K562 (cell line): ENCODE data around the gene CEP120. TPM values are rescaled to one million over a fixed set of nuclear protein-coding genes. Genes with fewer than 3 reads are reported as not detected.

Experiments
- ATAC-seq: fragments of 200-7000 bp; cut with Tn5 transposase; 3 replicates; pipeline ENCODE4 v1.9.1; 2020; ENCODE audit warnings: moderate library complexity
- BruUV-seq: library from RNA; stranded (reverse); fragments of 400-500 nt; replicated peaks from 2 replicates; lab custom pipeline; 2021; lab: Mats Ljungman, UMichigan
- CTCF ChIA-PET: fragments of 300-600 bp; formaldehyde crosslinking; extraction: SDS; loops from one replicate; lab custom pipeline; 2021; ENCODE audit warnings: low intra/inter-chr PET ratio; lab: Yijun Ruan, JAX
- POLR2A ChIA-PET: fragments of 300-600, 350-650 bp; sonication (Branson Sonifier 250); formaldehyde crosslinking; extraction: SDS; loops from one replicate; lab custom pipeline; 2021; ENCODE audit warnings: antibody characterized with exemption, inconsistent platforms; lab: Yijun Ruan, JAX
- DNase-seq, 4 experiments: peaks; one replicate each; pipeline versions ENCODE4 v3.0.0 to v3.0.0-alpha.2; 2011 to 2018; ENCODE audit warnings: low spot score in 3 of 4, mixed read lengths in 3 of 4; ENCODE audit errors: extremely low read depth in 1 of 4
- FAIRE-seq: peaks from 2 replicates; lab custom pipeline; 2011; peaks lifted over from hg19 to GRCh38; lab: Jason Lieb, UNC
- H2AFZ ChIP-seq: 2 replicates; pipeline ENCODE4 v1.6.0; 2011; ENCODE audit warnings: low read depth, low read length, control low read depth, inconsistent platforms
- H3K27ac ChIP-seq: fragments of 200-600 bp; 3 replicates; pipeline ENCODE4 v1.8.0; 2011; ENCODE audit warnings: low read depth, mild to moderate bottlenecking, control low read depth, inconsistent platforms, low read length, moderate library complexity, mixed read lengths; ENCODE audit errors: extremely low read depth
- H3K27me3 ChIP-seq, 2 experiments: fragments of 300-600 bp in 1 of 2; 2 replicates in 1 of 2; 3 replicates in 1 of 2; pipeline versions ENCODE4 v1.6.0 to v1.8.0; 2011; ENCODE audit warnings: inconsistent platforms in 2 of 2, low read length in 2 of 2, mild to moderate bottlenecking in 1 of 2, mixed read lengths in 1 of 2, moderate library complexity in 1 of 2; ENCODE audit not compliant: control insufficient read depth in 2 of 2, insufficient read depth in 2 of 2
- H3K36me3 ChIP-seq: fragments of 300-600 bp; 3 replicates; pipeline ENCODE4 v1.8.0; 2011; ENCODE audit warnings: mild to moderate bottlenecking, low read length, inconsistent platforms; ENCODE audit not compliant: control insufficient read depth, insufficient read depth
- H3K4me1 ChIP-seq, 2 experiments: fragments of 200-600 bp in 1 of 2; replicated peaks in 1 of 2; 2 replicates in 1 of 2; 3 replicates in 1 of 2; pipeline versions ENCODE4 v1.5.1 to v1.8.0; 2011; ENCODE audit warnings: inconsistent platforms in 2 of 2, low read length in 2 of 2, mild to moderate bottlenecking in 1 of 2, mixed read lengths in 1 of 2, moderate library complexity in 1 of 2; ENCODE audit not compliant: control insufficient read depth in 2 of 2, insufficient read depth in 2 of 2
- H3K4me2 ChIP-seq: 2 replicates; pipeline ENCODE4 v1.6.1; 2011; ENCODE audit warnings: low read length, control low read depth, inconsistent platforms, mixed read lengths; ENCODE audit not compliant: insufficient read depth
- H3K4me3 ChIP-seq: fragments of 200-600 bp; sonication (generic), shearing (Covaris generic); 2 replicates; pipeline ENCODE4 v1.5.1; 2016; ENCODE audit warnings: control low read depth, inconsistent platforms
- H3K79me2 ChIP-seq: fragments of 200-600 bp; 3 replicates; pipeline ENCODE4 v1.8.0; 2011; ENCODE audit warnings: low read length, inconsistent platforms; ENCODE audit not compliant: control insufficient read depth, insufficient read depth
- H3K9ac ChIP-seq, 2 experiments: 2 replicates each; pipeline versions ENCODE4 v1.6.0 to v1.6.1; 2011; ENCODE audit warnings: low read depth in 2 of 2, low read length in 2 of 2, control low read depth in 1 of 2, inconsistent platforms in 1 of 2, mild to moderate bottlenecking in 1 of 2, mixed read lengths in 1 of 2; ENCODE audit not compliant: insufficient read depth in 1 of 2
- H3K9me1 ChIP-seq: one replicate; pipeline ENCODE4 v1.6.0; 2011; ENCODE audit warnings: inconsistent platforms, mild to moderate bottlenecking, low read length, moderate library complexity; ENCODE audit not compliant: control insufficient read depth, insufficient read depth
- H3K9me3 ChIP-seq: replicated peaks from 2 replicates; pipeline ENCODE4 v1.5.1; 2011; ENCODE audit warnings: low read depth, low read length, inconsistent platforms; ENCODE audit not compliant: control insufficient read depth, insufficient read depth
- H4K20me1 ChIP-seq: replicated peaks from 2 replicates; pipeline ENCODE4 v1.6.1; 2011; ENCODE audit warnings: low read length, inconsistent platforms, mixed read lengths; ENCODE audit not compliant: control insufficient read depth, insufficient read depth
- ARID3B ChIP-seq: fragments of 250-450 bp; sonication (Bioruptor Pico); IDR thresholded peaks from 2 replicates; pipeline ENCODE4 v1.4.0; 2020; ENCODE audit warnings: borderline replicate concordance
- C11orf30 ChIP-seq: fragments of 450-650 bp; IDR thresholded peaks from 2 replicates; pipeline ENCODE4 v1.6.1; 2016; ENCODE audit warnings: low read depth, mild to moderate bottlenecking
- CAMTA2 ChIP-seq: fragments of 250-450 bp; sonication (Bioruptor Pico); conservative IDR thresholded peaks from 2 replicates; pipeline ENCODE4 v1.5.1; 2022
- CBX5 ChIP-seq: IDR thresholded peaks from 2 replicates; pipeline ENCODE4 v1.6.1; 2014; ENCODE audit warnings: low read depth, borderline replicate concordance
- CTBP1 ChIP-seq: fragments of 450-650 bp; IDR thresholded peaks from 2 replicates; pipeline ENCODE4 v1.6.1; 2016; ENCODE audit warnings: borderline replicate concordance
- FOXK1 ChIP-seq: sonication (generic); formaldehyde crosslinking; IDR thresholded peaks from 2 replicates; pipeline ENCODE4 v1.8.0; 2022; ENCODE audit warnings: missing genetic modification reagents, mild to moderate bottlenecking, borderline replicate concordance
- HLTF ChIP-seq: fragments of 450-650 bp; IDR thresholded peaks from 2 replicates; pipeline ENCODE4 v1.6.1; 2016
- MBD2 ChIP-seq: sonication (generic); IDR thresholded peaks from 2 replicates; pipeline ENCODE4 v1.6.1; 2016; ENCODE audit warnings: low read depth, borderline replicate concordance
- MYBL2 ChIP-seq, 2 experiments: fragments of 450-650 bp in 1 of 2; sonication (generic) in 1 of 2; formaldehyde crosslinking in 1 of 2; IDR thresholded peaks; 2 replicates each; pipeline versions ENCODE4 v1.6.1 to v1.8.1; 2017 to 2022; ENCODE audit warnings: borderline replicate concordance in 1 of 2, inconsistent platforms in 1 of 2, low read depth in 1 of 2, mild to moderate bottlenecking in 1 of 2, missing genetic modification reagents in 1 of 2, moderate library complexity in 1 of 2
- NR2C1 ChIP-seq, 2 experiments: fragments of 450-650 bp; IDR thresholded peaks; 2 replicates each; pipeline ENCODE4 v1.6.1; 2017; ENCODE audit warnings: mild to moderate bottlenecking in 2 of 2, antibody characterized with exemption in 1 of 2, inconsistent platforms in 1 of 2, missing compliant biosample characterization in 1 of 2, missing genetic modification characterization in 1 of 2
- NR2C2 ChIP-seq, 2 experiments: fragments of 200-800 bp in 1 of 2; sonication (Bioruptor generic) in 1 of 2; sonication (generic) in 1 of 2; formaldehyde crosslinking in 1 of 2; IDR thresholded peaks; 2 replicates each; pipeline versions ENCODE4 v1.6.1 to v1.8.0; 2016 to 2022; ENCODE audit warnings: mild to moderate bottlenecking in 1 of 2, missing compliant biosample characterization in 1 of 2, missing genetic modification characterization in 1 of 2, missing genetic modification reagents in 1 of 2
- RBM34 ChIP-seq: fragments of 200-400 bp; formaldehyde crosslinking; IDR thresholded peaks from 2 replicates; pipeline ENCODE4 v1.6.1; 2018; ENCODE audit warnings: low read length, borderline replicate concordance; ENCODE audit not compliant: insufficient read depth
- TCF3 ChIP-seq: sonication (generic); formaldehyde crosslinking; IDR thresholded peaks from 2 replicates; pipeline ENCODE4 v1.4.0; 2020; ENCODE audit warnings: mild to moderate bottlenecking, missing genetic modification reagents
- ZEB2 ChIP-seq: fragments of 450-650 bp; IDR thresholded peaks from 2 replicates; pipeline ENCODE4 v1.6.1; 2016
- ZNF124 ChIP-seq: sonication (generic); formaldehyde crosslinking; IDR thresholded peaks from 2 replicates; pipeline ENCODE4 v1.8.1; 2022; ENCODE audit warnings: missing genetic modification reagents
- ZNF766 ChIP-seq: fragments of 200-800 bp; sonication (Bioruptor generic); conservative IDR thresholded peaks from 2 replicates; pipeline ENCODE4 v1.6.1; 2016; ENCODE audit warnings: missing genetic modification characterization, missing compliant biosample characterization
- WGBS: fragments of 100-300 bp; shearing (Covaris generic); methylation state at CpG from one replicate; pipeline ENCODE4 v1.1.6; 2016; ENCODE audit warnings: low coverage, mixed read lengths; ENCODE audit not compliant: insufficient coverage; ENCODE audit errors: missing lambda C conversion rate; 5-methylcytosine and 5-hydroxymethylcytosine counted together
- in situ Hi-C: fragments of 300-500 bp; cut with MboI; formaldehyde crosslinking; loops from 4 replicates; pipeline ENCODE4 v1.15.0; 2018; ENCODE audit warnings: inconsistent platforms, mixed read lengths
- intact Hi-C: fragments of 100-400 bp; cut with micrococcal nuclease; formaldehyde crosslinking; loops from 2 replicates; pipeline ENCODE4 v1.14.2; 2022
- polyA plus RNA-seq, 8 experiments: library from polyadenylated mRNA; depleted of rRNA in 4 of 8; stranded (reverse) in 5 of 8; unstranded in 3 of 8; fragments of >200 nt; fragmentation: Nextera tagmentation in 2 of 8; fragmentation: Illumina TruSeq in 1 of 8; extraction: Ambion mirVana in 2 of 8; extraction: Trizol in 1 of 8; gene quantifications; 2 replicates each; pipeline versions ENCODE4 v1.2.1 to v1.2.3, GENCODE V29; 2011 to 2014; ENCODE audit warnings: inconsistent platforms in 1 of 8, missing spikeins in 1 of 8
- total RNA-seq, 7 experiments: library from RNA; depleted of rRNA in 6 of 7; stranded (reverse); fragments of >200 nt in 6 of 7; fragmentation: Illumina TruSeq in 2 of 7; extraction: Trizol in 2 of 7; gene quantifications; 2 replicates each; pipeline versions ENCODE4 v1.2.1 to v1.2.3, GENCODE V29; 2011 to 2021; ENCODE audit warnings: low replicate concordance in 1 of 7

CEP120 gene
- total and polyA plus RNA-seq, 9 of the 15 experiments (the other 6 are each of a cell fraction or from before 2014, with no cell fraction given): 3.3 to 24.9 (median 14.4) TPM

- ChIA-PET CTCF (no interaction called here), POLR2A (no interaction called here)
- ATAC-seq (no peak), DNase-seq (no peak), FAIRE-seq (no peak)
- no peak overlapping the region for H2AFZ ChIP-seq
- H3K36me3 ChIP-seq: no peaks in the 10 kb centered on the region
- H3K27ac ChIP-seq: no peak overlapping the region
- no peaks in the 10 kb centered on the region for H3K27me3 ChIP-seq
- no peaks in the 10 kb centered on the region for H3K79me2 ChIP-seq
- H3K9ac ChIP-seq: no peak overlapping the region
- H3K4me1 ChIP-seq: no peaks in the 10 kb centered on the region
- 9% methylated on average over 3 of the region's 3 CpGs for WGBS
- no peak overlapping the region for H3K4me3 ChIP-seq
- intact Hi-C loops (no loop called here), in situ Hi-C loops (no loop called here)
- H4K20me1 ChIP-seq: no peaks in the 10 kb centered on the region
- no TSS peak for BruUV-seq
- no peaks in the 10 kb centered on the region for H3K9me1 ChIP-seq
- no peak overlapping the region for H3K4me2 ChIP-seq
- no peak for TF ChIP-seq ZNF124
- TF ChIP-seq MBD2: no peak
- TF ChIP-seq MYBL2 (IDR thresholded peaks at IDR 0.05; ENCODE audit: low read depth): no peak
- TF ChIP-seq MYBL2 (CRISPR knock-in tag; IDR thresholded peaks at IDR 0.05; ENCODE audit: borderline replicate concordance): no peak
- TF ChIP-seq NR2C2 (CRISPR knock-in tag; IDR thresholded peaks at IDR 0.05): no peak
- no peak for TF ChIP-seq NR2C2 (tag; IDR thresholded peaks at IDR 0.05)
- TF ChIP-seq, all 486 proteins: peak for 0
- no peaks in the 10 kb centered on the region for H3K9me3 ChIP-seq
Measured at GRCh38 chr5:123444016-123444415, 20.8 kb upstream of the CEP120 start.

- no peak for ATAC-seq
- POLR2A ChIA-PET: interaction anchor here (1.1 kb wide), 1 partner anchor 71 kb away, joined by 3 read pairs; the partner anchor contains the start of gene CSNK1G3
- no peak for TF ChIP-seq RBM34
- no peak for TF ChIP-seq CAMTA2 (CRISPR knock-in tag)
- TF ChIP-seq ARID3B: no peak
- TF ChIP-seq HLTF: no peak
- TF ChIP-seq CTBP1: no peak
- TF ChIP-seq ZEB2: no peak
- TF ChIP-seq CBX5: no peak
- no peak for TF ChIP-seq NR2C1 (IDR thresholded peaks at IDR 0.05)
- TF ChIP-seq NR2C1 (tag; IDR thresholded peaks at IDR 0.05): no peak
- no peak for TF ChIP-seq ZNF766 (CRISPR knock-in tag)
- no peak for TF ChIP-seq TCF3
- no peak for TF ChIP-seq C11orf30
- no peak for TF ChIP-seq FOXK1 (CRISPR knock-in tag)
Measured at GRCh38 chr5:123441408-123441807, 18.2 kb upstream of the CEP120 start.

More at GRCh38 chr5:123441408-123441807, 18.2 kb upstream of the CEP120 start:
- H2AFZ ChIP-seq: no peak overlapping the region
- no peaks in the 10 kb centered on the region for H3K9me3 ChIP-seq
- no peaks in the 10 kb centered on the region for H4K20me1 ChIP-seq
- no peak overlapping the region for H3K4me3 ChIP-seq
- intact Hi-C loops: no loop called here
- no peak overlapping the region for H3K9ac ChIP-seq
- H3K79me2 ChIP-seq: no peaks in the 10 kb centered on the region
- 75% methylated on average over 1 of the region's 1 CpG for WGBS
- H3K4me2 ChIP-seq: no peak overlapping the region
- FAIRE-seq: no peak
- in situ Hi-C loops: no loop called here
- H3K4me1 ChIP-seq: no peaks in the 10 kb centered on the region
- no peak overlapping the region for H3K27ac ChIP-seq
- no peaks in the 10 kb centered on the region for H3K36me3 ChIP-seq
- no peaks in the 10 kb centered on the region for H3K27me3 ChIP-seq
- H3K9me1 ChIP-seq: no peaks in the 10 kb centered on the region
- BruUV-seq: no TSS peak
- DNase-seq: no peak
- CTCF ChIA-PET: no interaction called here
